Activated CD4-positive, CD25-positive, alpha-beta regulatory T cell (primary cell): ENCODE data around the gene LINC00632.
"Not testable (repeated sequence)": the region's sequence is repeated elsewhere in the genome, so short reads cannot be mapped to it uniquely, and the experiment has no call there.

ENCODE experiments used
- DNase-seq, 4 experiments: peaks; one replicate each; lab custom pipeline; 2025; lab: John Stamatoyannopoulos, UW

LINC00632 gene

DNA sequence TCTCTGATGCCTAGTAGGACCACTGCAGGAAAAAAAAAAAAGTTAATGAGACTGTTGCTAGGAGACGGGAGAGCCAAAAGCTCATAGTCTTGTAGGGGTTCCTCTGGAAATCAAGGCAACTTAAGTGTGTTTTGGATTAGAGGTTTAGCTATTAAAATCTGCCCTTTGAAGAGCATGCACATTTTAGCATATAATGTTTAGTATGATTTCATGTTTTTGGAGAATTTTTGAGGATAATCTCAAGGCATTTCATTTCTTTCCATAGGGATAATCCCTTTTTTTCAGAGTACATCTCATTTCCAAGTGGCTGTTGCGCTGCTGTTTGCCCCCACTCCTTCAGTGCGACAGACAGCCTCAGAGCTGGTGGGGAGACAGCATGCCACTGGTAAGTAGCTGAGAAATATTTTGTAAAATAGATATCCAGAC lies at the start of gene LINC00632:
LINC00632 (plus strand) TSS at position 339 of the 426 bp plus-strand sequence.
- no peak for DNase-seq

DNA sequence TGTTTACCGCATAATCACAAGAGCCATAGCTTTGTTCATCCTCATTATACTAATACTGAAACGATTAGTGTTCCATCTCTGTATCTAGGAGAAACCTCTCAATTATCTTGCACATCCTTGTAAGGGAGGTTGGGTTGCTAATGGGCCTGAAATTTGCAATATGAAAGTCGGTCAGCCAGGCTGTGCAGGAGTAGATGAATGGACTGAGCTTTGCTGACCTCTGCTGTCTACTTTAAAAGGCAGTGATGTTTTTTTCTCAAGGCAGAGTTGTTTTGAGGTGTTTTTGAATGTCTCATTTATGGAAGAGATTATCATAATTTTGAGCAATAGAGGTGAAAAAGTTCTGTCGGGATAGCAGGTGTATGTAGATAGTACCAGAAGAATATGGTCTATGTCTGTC lies 47.9 kb upstream of the LINC00632 start:
- no peak for DNase-seq

DNA sequence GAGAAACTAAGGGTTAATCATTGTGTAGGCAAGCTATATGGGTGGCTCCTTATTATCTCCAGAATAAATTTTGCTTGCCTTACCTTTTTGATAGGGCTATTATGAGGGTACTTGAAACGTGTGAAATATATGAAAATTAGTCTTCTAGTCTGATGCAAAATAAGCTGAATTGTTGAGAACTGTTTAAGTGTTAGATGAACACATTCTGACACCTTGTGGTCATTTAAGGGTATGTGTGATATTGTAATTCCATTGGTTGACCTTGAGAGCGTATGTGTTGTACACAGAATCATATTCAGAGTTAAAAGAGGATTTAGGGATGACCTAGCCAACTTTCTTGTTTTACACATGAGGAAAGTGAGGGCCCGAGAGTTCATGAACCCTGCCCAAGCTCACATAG lies 44.6 kb upstream of the LINC00632 start:
- no peak for DNase-seq

DNA sequence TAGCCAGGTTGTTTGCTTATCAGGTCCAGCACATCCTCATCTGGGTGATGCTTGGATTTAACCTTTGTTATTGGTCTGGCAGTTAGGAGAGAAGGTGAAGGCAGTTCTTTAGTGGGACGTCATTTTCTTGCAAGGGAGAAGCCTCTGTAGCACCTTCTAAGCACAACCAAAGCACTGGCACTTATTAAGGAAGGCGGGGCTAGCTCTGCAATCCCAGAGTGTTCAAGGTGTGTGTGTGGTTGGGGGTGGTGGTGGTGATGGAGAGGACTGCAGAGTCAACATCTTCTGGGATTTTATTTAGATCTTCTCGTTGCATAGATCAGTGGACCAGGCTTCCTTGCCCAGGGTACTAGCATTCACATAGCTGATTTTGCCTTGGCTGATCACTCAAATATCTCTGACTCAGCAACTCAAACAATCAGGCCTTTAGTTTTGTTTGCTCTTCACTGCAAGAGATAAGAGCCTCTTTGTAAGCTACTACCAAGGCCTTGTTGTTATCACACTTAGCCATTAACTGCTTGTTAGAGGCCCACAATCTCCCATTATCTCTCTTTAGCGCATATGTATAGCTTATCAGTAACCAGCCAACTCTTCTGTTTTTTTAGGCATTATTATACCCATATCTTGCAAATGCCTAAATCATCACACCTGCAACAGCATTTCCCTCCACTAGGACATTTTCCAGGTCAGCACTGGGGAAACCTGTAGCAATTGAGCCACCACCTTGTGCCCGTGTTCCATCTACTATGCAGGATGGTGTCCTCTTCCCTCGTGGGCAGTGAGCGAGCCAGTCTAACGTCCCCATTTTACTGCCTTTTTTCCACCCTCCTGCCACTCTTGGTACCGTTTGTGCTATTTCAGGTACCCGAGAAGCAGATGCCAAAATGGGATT lies 36.5 kb upstream of the LINC00632 start:
- DNase-seq, result no peak

DNA sequence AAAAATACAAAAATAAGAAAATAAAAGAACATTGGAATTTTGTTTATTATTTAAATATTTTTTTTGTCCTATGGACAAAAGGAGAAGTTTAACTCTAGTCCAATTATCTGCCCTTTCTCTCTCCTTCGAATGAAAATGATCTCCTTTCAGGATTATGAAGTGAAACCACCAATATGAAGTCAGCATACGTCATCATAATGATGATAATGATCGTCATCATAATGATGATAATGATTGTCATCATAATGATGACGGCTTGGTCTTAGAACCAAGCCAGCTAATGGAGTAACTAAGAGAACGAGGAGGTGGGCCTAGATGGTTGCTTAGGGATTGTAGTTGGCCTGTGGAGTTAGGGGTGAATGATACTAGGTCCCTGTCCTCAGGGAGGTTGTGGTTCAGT lies 21.9 kb upstream of the LINC00632 start:
- no peak for DNase-seq

DNA sequence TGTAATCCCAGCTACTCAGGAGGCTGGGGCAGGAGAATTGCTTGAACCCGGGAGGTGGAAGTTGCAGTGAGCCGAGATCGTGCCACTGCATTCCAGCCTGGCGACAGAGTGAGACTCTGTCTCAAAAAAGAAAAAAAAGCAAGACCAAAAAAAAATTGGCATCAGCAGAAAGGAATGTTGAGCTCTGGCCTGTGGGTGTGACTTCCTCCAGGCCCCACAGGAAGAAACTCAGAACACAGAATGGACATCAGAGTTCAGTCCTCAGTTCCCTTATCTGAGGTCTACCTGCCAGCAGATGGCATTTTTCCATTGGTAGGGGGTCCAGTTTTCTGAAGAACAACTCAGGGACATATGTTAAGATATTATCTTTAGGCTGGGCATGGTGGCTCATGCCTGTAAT lies 18.0 kb upstream of the LINC00632 start:
- not testable (repeated sequence) for DNase-seq

DNA sequence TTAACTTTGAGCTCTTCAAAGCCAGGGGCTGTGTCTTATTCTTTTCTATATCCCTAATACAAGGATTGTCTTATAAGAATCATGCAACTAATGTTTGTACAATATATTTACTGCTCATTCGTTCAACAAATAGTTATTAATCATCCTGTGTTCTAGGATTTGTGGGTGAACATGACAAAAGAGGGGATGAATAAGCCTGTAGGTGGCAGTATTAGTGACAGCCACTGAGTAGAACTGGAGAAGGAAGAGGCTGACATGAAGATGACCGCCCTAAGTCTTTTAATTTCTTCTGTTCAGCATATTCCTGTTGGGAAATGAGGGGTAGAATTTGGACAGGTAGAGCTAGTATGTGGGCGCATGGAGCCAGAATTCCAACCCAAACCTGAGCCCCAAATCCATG lies 11.9 kb upstream of the LINC00632 start:
- no peak for DNase-seq

DNA sequence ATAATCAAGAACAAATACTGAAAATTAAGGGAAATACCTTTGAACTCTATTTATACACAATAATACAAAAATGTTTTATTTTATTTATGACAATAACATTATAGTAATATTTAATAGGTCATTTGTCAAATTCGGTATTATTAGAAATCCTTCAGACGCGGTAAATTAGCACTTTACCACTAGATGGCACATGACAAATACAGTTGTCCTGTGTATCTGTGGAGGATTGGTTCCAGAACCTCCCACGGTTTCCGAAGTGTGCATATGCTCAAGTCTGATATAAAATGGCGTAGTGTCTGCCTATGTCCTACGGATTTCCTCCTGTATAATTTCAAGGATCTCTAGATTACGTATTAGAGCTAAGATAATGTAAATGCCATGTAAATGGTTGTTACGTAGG lies 8.1 kb upstream of the LINC00632 start:
- no peak for DNase-seq

DNA sequence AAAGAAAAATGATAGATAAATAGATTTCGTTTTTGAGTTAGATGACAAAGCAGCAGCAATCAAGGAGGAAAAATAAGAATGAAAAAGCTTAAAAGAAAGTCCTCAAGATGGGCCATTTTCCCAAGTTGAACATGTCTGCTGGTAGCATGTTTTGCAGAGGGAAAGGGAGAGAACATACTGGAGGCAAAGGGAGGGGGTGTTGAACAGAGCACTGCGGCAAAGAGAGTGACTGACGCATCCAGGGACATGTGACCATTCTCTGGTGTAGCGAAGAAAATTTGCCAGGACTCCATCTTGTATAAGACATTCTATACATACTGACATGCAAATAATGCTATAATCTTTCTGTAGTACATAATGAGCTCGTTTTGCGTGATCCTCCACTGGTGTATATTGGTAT lies 1.2 kb downstream of the LINC00632 start:
- DNase-seq, result no peak

DNA sequence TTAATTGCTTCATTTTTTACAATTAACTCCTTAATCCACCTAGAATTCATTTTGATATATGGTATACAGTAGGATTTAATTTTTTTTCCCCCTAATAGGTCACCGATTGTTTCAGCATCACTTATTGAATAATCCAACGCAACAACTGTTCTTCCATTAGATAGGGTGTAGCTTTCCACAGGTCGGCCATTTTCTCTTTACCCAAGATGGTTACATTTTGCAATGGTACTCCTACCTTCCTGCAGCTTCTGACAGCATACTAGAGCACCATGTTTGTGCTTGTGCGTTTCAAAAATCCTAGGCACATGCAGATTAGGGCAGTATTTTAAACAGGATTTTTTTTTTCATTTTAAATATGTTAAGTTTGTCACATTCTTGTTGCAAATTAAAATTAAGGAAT lies 2.3 kb downstream of the LINC00632 start:
- DNase-seq, result no peak

DNA sequence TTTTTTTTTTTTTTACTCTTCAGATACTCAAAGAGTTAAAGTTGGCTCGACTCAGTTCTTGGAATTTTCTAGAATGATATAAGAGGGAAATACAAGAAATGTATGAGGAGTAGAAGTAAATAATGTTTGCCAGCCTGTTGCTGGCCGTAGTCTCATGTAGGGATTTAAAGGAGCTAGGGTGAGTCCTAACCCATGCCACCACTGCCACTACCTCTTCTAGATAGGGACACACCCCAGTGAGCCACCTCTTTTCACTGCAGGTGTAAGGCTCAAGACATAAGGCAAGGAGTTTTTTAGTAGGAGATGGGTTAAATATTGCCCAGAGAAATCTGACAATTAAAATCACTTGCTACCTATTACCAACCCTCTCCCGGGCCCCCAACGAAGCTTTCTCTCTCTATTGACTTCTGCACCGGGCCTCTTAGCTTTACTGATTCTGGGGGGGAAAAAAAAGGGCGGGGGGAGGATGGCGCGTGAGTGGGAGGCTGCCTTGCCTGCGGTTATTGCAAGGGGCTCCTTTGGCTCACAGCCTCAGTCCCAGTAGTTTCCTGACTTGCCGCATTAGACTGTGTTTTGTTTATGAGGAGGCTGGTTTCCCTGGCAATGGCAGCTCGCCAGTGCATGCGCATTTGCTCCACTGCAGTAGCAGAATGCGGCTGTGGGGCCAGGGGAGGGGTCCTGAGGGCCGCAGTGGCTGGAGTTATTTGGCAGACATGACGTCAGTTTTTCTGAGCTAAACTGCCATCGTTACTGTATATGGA lies 3.0 kb downstream of the LINC00632 start:
- no peak for DNase-seq

DNA sequence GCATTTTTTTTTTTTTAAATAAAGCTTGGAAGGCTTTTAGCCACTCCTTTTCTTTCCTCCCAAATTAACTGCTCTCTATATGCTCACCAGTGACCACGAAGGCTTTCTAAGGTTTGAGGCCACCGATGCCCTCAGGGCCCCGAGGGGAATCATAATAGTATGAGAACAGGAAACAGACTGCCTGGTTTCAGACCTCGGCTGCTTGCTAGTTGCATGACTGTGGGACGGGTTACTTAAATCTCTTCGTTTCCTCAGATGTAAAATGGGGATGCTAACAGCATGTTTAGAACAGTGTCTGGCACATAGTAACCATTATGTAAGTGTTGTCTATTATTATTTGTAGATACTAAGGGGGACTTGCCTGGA lies 3.6 kb downstream of the LINC00632 start:
- no peak for DNase-seq

DNA sequence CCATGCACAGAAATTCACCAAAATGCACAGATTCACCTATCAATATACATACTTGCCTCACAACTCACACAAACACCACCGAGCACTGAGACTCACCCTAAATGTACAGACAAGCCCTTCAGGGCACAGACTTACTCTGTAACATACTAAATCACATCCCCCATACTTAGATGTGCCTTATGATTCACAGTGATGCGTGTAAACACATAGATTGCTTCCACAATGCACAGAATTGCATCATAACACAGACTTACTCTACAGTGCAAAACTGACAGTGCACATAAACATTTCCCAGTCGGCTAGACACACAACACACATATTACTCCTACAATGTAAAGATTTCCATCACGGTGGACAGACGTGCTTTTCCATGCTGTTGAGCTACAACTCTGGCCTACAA lies 6.2 kb downstream of the LINC00632 start:
- no peak for DNase-seq

DNA sequence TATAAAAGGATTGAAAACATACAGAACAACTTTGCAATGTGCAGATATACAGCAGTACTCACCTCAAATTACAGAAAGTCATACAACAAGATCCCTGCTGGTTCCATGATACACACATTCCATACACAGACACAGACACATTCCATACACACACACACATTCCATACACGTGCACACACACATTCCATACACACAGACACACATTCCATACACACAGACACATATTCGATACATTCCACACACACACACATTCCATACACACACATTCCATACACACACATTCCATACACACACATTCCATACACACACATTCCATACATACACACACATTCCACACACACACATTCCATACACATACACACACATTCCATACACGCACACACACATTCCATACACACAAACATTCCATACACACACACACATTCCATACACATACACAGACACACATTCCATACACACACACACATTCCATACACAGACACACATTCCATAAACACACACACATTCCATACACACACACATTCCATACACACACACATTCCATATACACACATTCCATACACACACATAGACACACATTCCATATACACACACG lies 13.7 kb downstream of the LINC00632 start:
- DNase-seq, result no peak

DNA sequence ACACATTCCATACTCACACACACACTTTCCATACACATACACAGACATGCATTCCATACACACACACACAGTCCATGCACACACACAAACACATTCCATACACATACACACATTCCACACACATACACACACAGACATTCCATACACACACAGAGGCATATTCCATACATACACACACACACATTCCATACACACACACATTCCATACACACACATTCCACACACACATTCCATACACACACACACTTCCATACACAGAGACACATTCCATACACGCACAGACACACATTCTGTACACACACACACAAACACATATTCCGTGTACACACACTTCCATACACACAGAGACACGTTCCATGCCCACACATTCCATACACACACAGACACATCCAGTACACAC lies 14.8 kb downstream of the LINC00632 start:
- DNase-seq, result no peak

DNA sequence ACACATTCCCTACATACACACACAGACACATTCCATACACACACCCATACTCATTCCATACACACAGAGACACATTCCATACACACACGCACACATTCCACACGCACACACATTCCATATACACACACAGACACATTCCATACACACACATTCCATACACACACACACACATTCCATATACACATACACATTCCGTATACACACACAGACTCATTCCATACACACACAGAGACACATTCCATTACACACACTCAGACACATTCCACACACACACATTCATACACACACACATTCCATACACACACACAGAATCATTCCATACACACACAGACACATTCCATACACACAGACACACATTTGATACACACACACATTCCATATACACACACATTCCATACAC lies 15.2 kb downstream of the LINC00632 start:
- no peak for DNase-seq

DNA sequence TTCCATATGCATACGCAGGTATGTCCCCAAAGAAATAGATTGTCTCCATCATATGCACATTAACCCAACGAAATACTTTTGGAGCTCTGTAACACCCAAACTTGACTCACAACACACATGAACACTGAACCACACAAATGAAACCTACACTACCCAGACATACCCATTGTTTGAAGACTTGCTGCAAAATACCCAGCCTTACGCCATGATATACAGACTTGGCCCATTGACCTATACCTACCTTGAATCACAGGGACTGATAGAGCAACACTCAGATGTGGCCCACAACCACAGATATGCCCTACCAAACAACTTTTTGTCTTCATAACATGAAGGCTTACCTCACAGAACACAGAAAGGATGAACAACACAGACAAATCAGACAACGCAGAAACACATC lies 15.9 kb downstream of the LINC00632 start:
- DNase-seq, result no peak

DNA sequence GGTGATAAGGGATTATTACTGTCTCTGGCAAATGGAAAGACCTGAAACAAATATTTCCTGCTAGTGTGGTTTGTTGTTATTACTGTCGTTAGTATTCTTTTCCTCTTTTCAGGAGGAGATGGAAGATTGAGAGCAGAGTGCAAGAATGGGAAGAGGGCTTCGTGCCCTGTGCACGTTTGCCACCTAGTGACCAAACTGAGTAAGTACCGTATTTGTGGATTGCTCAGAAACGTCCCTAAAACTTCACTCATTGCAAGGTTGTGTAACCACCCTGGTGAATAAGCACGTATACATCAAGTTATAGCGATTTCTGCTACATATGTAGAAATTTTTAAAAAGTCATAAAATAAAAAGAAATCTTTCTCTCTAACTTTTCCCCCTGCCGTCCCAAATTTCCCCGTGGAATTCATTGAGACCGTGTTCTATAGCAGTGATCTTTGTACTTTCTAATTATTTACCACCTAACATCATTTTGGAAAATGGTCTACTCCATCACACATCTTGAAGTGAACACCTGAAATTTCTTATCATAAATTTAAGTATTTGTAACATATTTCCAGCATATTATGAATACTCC lies 24.3 kb downstream of the LINC00632 start:
- DNase-seq, result no peak

DNA sequence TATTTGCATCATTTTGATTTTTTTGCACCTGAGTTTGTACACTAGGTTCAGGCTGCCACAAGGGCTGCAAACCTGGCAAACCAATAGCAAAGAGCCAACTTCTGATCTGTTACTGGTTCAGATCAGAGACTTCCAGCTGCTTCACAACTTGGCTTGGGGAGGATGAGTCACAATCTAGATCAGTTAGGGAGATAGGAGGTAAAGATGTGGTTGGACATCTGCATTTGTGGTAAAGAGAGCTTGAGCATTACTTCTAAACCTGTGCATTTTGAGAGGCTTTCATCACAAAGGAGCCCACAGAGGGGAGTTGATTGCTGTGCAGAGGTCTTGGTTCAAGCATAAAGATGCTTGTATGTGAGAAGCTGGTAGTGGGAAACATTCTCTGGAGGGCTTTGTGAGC lies 34.5 kb downstream of the LINC00632 start:
- no peak for DNase-seq

DNA sequence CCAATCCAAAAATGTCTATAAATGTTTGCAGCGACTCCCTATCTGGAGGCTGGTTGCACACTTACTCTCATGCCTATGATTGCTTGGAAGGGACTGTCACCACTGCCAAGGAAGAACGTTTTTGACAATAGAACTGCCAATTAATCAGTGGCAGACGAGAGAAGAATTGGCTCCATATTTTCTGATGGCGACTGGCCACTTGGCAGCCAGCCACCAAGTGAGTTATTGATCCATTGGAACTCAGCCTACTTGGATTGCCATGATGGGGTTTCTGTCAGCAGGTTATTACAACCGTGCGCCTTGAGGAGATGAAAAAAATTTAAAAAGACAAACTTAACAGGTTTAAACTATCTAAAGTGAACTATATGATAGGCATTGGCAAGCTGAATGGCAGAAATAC lies 47.4 kb downstream of the LINC00632 start:
- DNase-seq, result no peak

DNA sequence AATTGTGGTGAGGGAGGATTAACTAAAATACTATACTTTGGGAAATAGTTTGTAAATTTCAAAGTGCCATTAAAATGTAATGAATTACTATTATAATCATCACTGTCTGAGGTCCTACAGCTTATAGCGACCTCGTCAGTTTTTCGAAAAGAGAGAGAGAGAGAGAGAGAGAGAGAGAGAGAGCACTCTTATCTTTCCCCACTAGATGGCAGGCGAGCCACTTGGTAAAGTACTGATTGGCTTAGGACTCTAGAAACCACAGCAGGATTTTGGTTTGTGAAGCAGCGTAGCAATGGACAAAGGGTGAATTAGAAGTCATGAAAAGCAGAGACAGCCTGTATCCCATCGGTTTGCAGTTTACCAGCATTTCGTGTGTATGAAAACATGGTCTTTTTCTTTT lies 52.5 kb downstream of the LINC00632 start:
- DNase-seq, result no peak

DNA sequence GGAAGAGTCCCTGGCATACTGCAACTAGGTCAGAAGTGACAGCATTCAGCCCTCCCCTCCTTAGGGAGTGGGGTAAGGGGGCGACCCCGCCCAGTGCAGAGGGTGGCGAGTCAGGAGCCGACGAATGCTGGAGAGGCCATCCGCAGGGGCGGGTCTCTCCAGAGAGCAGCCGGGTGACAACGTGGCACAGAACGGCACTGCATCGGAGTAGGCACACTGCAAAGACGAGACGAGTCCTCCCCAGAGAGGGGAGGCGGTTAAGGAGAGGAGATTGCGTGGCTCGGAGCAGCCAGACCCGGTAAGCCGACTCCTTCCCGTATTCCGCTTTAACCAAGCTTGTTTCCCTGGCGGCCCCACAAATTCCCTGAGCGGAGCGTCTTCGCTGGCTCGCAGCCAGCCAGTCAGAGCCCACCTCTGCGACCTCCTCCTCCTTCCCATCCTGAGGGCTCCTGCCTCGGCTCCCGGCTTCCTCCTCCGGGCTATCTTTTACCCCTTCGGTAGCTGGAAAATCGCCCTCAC lies 54.9 kb downstream of the LINC00632 start:
- DNase-seq, result no peak
